ENCODE data around the gene PAQR6.

Gene PAQR6

DNA sequence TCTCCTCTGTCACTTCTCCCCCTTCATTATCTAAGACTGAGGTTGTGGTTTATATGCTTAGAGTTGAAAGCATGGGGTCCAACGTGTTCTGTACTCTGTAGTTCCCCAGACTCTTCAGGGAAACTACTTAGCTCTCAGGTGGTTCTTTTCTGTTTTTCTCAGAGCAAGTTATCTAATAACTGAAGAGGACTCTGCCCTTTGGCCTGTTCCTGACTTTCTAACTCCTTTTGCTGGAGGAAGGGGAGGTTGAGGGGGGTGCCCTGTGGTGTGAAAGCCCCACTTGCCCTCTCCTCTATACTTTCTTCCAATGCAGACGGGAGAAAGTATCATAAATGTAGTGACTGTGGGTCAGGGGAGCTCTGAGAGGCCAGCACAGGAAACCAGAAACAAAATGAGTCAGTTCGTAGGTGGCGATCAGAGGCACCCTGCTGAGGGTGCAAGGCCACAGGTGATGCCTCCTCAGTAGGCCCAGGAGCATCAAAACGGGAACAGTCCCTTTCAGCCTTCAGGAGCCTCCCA is 49.0 kb downstream of the PAQR6 start:
- no peak for DNase-seq (ENCODE audit: low read depth in 1 of 2, low spot score in 1 of 2)

DNA sequence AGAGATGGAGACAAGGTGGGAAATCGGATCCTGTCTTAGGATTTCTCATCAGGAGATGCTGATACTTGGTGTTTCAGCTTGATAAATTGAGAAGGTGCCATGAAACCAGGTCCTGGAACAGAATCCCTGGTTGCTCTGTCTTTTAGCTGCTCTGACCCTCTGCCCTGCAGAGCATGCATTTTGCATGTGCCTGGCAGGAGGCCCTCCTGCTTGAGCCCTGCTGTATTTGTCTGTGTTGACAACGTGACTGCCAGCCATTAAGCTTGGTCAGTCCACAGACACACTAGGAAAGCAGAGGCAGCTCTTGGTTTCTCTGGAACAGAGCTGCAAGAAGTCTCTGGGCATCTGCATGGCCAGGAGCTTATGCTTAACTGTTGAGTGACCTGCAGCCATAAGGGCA is 51.4 kb downstream of the PAQR6 start:
- DNase-seq (ENCODE audit: low read depth in 1 of 2, low spot score in 1 of 2): no peak

GRCh38 chr1:156195853-156196252 is 52.0 kb downstream of the PAQR6 start:
- DNase-seq (ENCODE audit: low read depth in 1 of 2, low spot score in 1 of 2): no peak

DNA sequence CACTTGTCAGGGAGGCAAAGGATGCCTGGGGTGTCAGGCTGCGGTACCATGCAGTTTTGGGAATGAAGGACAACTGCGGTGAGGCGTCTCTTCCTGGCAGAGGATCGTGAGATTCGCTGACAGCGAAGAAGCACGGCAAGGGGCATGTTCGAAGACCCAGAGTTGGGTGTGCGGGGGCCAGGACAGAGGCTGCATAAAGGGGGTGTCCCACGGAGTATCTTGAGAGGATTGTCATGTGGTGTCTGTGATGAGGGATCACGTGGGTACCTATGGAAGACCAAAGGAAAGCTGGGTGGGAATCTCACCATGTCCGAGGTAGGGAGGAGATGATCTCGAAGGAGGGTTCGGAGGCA is 53.6 kb downstream of the PAQR6 start:
- no peak for DNase-seq (ENCODE audit: low read depth in 1 of 2, low spot score in 1 of 2)

- DNase-seq (ENCODE audit: low read depth in 1 of 2, low spot score in 1 of 2): peak; percentile 90 to 93
Observed at GRCh38 chr1:156193488-156194299, 54.2 kb downstream of the PAQR6 start, which contains the start of gene SLC25A44. TSS of gene SLC25A44 (plus strand) at chr1:156194104. CDS start at chr1:156199848, 5,744 bp downstream.
